ENCODE data around the gene HSPB6.

HSPB6 gene

GRCh38 chr19:35717665-35718344, 39.0 kb downstream of the HSPB6 start, which contains the start of gene KMT2B:
TSS of gene KMT2B (plus strand) at chr19:35718003. CDS start at chr19:35718019, 16 bp downstream.
- no peak for DNase-seq (ENCODE audit: low read depth in 2 of 2, low spot score in 1 of 2)

GRCh38 chr19:35716801-35717664, 39.8 kb downstream of the HSPB6 start:
- peak; percentile 83 to 96 for DNase-seq (ENCODE audit: low read depth in 2 of 2, low spot score in 1 of 2)

GRCh38 chr19:35715981-35716800, 40.6 kb downstream of the HSPB6 start:
- no peak for DNase-seq (ENCODE audit: low read depth in 2 of 2, low spot score in 1 of 2)

- no peak for DNase-seq (ENCODE audit: low read depth in 2 of 2, low spot score in 1 of 2)
These were observed 41.4 kb downstream of the HSPB6 start for GRCh38 chr19:35715355-35715809.

- no peak for DNase-seq (ENCODE audit: low read depth in 2 of 2, low spot score in 1 of 2)
These were observed 42.1 kb downstream of the HSPB6 start for GRCh38 chr19:35714601-35715354.

GRCh38 chr19:35713904-35714495, 42.8 kb downstream of the HSPB6 start:
- DNase-seq (ENCODE audit: low read depth in 2 of 2, low spot score in 1 of 2): no peak

- no peak for DNase-seq (ENCODE audit: low read depth in 2 of 2, low spot score in 1 of 2)
These were observed 43.4 kb downstream of the HSPB6 start for GRCh38 chr19:35713506-35713850.

GRCh38 chr19:35712567-35713505, 44.0 kb downstream of the HSPB6 start:
- DNase-seq (ENCODE audit: low read depth in 2 of 2, low spot score in 1 of 2): no peak

- no peak for DNase-seq (ENCODE audit: low read depth in 2 of 2, low spot score in 1 of 2)
These were observed 45.8 kb downstream of the HSPB6 start for GRCh38 chr19:35710784-35711723.

- no peak for DNase-seq (ENCODE audit: low read depth in 2 of 2, low spot score in 1 of 2)
These were observed 48.4 kb downstream of the HSPB6 start for GRCh38 chr19:35708391-35708790.
